Measurements from ENCODE around the gene VDAC2.
A peak's percentile ranks its signal among the peaks of the same experiment; 100 is the strongest.
"Not testable (repeated sequence)": the region's sequence is repeated elsewhere in the genome, so short reads cannot be mapped to it uniquely, and the experiment has no call there.

Gene VDAC2

DNA sequence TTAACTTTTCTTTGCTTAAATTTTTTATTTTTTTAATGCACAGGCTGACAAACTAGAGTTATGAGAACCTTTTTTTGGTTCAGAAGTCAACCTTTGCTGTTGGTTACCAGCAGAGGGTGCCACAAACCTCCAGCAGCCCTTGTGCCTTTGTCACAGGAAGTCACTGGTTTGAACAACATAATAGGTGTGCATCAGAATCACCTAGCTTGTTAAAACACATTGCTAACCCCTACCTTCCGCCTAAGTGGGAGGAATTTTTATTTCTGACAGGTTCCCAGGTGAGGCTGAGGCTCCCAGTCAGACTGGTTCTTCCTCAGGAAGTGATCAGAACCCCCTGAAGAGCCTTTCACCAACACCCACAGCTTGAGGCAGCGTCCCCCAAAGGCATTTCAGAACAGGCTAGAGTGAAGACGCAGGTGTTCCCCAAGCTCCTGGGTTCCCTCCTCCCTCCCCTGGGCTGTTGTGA, 22.6 kb upstream of the VDAC2 start:
- TF ChIP-seq, protein P1, sequence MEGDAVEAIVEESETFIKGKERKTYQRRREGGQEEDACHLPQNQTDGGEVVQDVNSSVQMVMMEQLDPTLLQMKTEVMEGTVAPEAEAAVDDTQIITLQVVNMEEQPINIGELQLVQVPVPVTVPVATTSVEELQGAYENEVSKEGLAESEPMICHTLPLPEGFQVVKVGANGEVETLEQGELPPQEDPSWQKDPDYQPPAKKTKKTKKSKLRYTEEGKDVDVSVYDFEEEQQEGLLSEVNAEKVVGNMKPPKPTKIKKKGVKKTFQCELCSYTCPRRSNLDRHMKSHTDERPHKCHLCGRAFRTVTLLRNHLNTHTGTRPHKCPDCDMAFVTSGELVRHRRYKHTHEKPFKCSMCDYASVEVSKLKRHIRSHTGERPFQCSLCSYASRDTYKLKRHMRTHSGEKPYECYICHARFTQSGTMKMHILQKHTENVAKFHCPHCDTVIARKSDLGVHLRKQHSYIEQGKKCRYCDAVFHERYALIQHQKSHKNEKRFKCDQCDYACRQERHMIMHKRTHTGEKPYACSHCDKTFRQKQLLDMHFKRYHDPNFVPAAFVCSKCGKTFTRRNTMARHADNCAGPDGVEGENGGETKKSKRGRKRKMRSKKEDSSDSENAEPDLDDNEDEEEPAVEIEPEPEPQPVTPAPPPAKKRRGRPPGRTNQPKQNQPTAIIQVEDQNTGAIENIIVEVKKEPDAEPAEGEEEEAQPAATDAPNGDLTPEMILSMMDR (IDR thresholded peaks at IDR 0.05; ENCODE audit: low read depth, low read length, missing control alignments): peak; percentile 81
- peak; percentile 40 for DNase-seq (ENCODE audit: extremely low read depth, low read depth)

DNA sequence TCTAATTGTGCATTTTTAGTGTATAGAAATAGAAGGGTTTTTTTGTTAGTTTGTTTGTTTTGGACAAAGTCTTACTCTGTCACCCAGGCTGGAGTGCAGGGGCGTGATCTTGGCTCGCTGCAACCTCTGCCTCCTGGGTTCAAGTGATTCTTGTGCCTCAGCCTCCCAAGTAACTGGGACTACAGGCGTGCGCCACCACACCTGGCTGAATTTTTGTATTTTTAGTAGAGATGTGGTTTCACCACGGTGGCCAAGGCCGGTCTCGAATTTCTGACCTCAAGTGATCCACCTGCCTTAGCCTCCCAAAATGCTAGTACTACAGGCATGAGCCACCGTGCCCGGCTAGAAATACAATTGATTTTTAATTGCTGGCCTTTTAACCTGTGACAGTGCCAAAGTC, 22.1 kb upstream of the VDAC2 start:
- not testable (repeated sequence) for DNase-seq (ENCODE audit: extremely low read depth, low read depth); H3K4me3 ChIP-seq (replicated peaks; ENCODE audit: low read depth, low read length)

More for the DNA sequence above, 22.6 kb upstream of the VDAC2 start:
- no peak overlapping the region for H3K4me3 ChIP-seq (replicated peaks; ENCODE audit: low read depth, low read length)

DNA sequence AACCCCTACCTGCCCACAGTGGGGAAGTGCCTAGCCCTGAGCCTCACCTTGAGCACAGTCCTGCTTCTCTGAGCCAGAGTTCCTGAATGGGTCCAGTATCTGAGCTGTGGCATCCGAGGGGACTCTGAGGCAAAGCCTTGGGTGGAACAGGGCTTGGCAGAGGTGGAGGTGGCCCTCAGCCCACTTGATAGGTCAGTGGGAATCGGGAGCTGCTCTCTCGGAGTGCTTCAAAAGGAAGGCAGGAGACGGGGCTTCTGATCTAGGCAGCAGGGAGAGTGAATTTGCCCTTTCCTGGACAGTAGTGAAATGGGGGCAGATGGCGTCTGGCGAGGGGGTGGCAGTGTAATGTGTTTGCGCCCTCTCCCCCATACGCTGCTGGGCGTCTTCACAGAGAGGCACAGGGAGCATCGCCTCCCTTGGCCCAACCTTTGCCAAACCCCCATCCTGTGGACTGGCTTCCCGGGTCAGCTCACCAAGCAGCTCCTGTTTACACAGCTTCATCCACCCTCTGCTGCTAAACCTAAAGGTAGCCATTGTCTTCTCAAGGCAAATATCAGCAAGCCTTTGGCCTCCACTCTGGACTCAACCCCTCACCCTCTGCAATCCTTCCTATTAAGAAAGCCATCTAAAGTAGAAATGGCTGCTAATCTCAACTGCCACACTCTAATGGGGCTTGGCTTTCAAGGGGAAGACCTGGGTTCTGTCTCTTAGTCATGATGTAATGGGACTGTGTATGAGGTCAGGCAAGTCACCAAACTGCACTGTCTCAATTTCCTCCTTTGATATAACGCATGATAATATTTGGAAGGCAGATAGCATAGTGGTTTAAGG, 21.1 kb upstream of the VDAC2 start:
- no peak for DNase-seq (ENCODE audit: extremely low read depth, low read depth)
- TF ChIP-seq, protein P1 (IDR thresholded peaks at IDR 0.05; ENCODE audit: low read depth, low read length, missing control alignments): no peak
- H3K4me3 ChIP-seq (replicated peaks; ENCODE audit: low read depth, low read length): no peak overlapping the region

DNA sequence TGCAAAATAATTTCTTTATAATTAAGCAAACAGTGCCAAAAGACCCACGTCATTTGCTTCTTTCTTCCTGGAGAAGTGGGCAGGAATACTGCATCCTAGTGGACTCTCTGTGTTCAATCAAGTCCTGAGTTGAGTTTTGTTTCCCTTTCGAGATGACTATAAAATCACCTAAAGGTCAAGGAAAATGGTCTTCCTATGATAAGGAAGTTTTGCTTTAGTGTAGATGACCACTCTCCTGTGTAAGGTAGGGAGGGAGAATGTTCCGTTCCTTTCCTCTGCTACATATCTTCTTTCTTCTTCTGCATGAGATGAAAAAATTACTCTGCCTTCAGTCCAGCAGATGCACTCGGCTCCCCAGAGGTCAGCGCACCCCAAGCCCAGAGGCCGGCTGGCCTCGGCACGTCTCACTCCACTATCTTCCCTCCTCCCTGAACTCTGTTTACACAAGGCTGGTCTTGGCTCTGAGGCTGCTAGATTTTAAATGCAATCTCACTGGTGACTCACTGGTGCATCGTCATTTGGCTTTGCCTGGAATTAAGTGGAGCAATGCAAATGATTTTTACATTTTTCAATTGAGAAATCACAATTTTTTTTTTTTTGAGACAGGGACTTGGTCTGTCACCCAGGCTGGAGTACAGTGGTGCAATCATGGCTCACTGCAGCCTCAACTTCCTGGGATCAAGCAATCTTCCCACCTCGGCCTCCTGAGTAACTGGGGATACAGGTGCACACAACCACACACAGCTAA, 18.6 kb upstream of the VDAC2 start:
- DNase-seq (ENCODE audit: extremely low read depth, low read depth): peak; percentile 54
- no peak overlapping the region for H3K4me3 ChIP-seq (replicated peaks; ENCODE audit: low read depth, low read length)
- TF ChIP-seq, protein P1 (IDR thresholded peaks at IDR 0.05; ENCODE audit: low read depth, low read length, missing control alignments): no peak

DNA sequence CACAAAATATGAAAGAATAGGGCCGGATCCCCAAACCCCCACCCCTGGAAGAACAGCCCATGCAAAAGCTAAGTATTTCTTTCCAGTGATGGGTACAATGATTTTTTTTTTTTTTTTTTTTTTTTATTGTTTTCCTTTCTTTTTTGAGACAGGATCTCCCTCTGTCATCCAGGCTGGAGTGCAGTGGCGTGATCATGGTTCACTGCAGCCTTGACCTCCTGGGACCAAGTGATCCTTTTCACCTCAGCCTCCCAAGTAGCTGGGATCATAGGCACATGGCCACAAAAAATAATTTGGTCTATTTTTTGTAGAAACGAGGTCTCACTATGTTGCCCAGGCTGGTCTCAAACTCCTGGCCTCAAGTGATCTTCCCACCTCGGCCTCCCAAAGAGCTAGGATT, 16.0 kb upstream of the VDAC2 start:
- not testable (repeated sequence) for DNase-seq (ENCODE audit: extremely low read depth, low read depth); H3K4me3 ChIP-seq (replicated peaks; ENCODE audit: low read depth, low read length)

DNA sequence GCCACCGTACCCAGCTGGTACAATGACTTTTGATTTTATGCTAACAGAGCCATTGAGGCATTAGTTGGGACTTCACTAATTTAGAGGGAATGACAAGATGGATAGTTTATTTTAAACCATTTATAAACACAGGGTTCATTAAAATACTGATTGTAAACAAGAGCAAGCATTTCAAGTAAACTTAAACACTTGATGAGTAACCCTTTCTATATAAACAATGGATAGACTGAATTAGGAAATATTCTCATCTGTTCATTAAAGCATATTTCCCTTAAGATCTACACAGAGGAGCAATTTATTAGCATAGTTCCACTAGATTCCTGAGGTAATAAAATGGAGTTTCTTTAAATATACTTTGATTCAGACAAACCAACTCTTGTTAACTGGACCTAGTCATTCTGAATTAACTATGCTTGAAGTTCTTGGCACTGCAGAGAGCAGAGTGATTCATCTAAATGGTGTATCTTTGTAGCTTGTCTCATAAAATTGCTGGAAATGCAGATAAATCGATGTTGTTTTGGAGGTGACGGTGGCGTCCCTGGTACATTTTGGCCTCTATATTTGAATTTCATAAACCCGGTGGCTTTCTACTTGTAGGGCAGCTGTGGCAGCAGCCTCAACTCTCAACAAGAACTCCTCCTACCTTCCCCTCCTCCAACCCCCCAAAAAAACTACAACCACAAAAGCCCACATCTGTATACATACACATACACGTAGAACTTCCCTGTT, 15.4 kb upstream of the VDAC2 start:
- DNase-seq (ENCODE audit: extremely low read depth, low read depth): peak; percentile 39
- H3K4me3 ChIP-seq (replicated peaks; ENCODE audit: low read depth, low read length): no peak overlapping the region
- TF ChIP-seq, protein P1 (IDR thresholded peaks at IDR 0.05; ENCODE audit: low read depth, low read length, missing control alignments): no peak

DNA sequence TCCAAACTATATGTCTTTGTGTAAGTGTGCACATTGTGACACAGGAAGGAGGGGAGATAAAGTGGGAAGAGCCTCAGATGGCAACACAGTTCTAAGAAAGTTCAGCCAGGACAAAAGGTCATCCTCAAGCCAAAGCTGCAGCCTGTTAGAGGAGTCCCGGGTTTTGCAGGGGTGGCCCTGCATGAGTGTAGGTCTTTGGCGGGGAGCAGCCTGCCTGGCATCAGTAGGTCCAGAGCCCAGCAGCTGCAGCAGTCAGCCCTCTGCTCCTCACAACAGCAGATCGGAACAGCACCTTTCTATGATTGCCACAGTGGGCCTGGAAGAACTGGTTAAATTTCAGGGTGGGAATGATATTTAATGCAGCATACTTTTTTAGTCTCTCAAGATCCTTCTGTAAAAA, 13.5 kb upstream of the VDAC2 start:
- no peak overlapping the region for H3K4me3 ChIP-seq (replicated peaks; ENCODE audit: low read depth, low read length)
- no peak for DNase-seq (ENCODE audit: extremely low read depth, low read depth)
- TF ChIP-seq, protein P1 (IDR thresholded peaks at IDR 0.05; ENCODE audit: low read depth, low read length, missing control alignments): no peak

Measured in HFF-Myc (cell line).